Activated T-cell treated with anti-CD3 and anti-CD28 coated beads, Interleukin-2, amount 50 U/mL, for 1 hour (primary cell): ENCODE measurements around the gene OGFOD3.
"Not testable (repeated sequence)": the region's sequence is repeated elsewhere in the genome, so short reads cannot be mapped to it uniquely, and the experiment has no call there.

Experiments used
- DNase-seq: peaks from one replicate; pipeline ENCODE4 v3.0.0-alpha.2; 2020

The OGFOD3 gene

GRCh38 chr17:82386255-82386831 is 32.0 kb downstream of the OGFOD3 start:
- no peak for DNase-seq

DNA sequence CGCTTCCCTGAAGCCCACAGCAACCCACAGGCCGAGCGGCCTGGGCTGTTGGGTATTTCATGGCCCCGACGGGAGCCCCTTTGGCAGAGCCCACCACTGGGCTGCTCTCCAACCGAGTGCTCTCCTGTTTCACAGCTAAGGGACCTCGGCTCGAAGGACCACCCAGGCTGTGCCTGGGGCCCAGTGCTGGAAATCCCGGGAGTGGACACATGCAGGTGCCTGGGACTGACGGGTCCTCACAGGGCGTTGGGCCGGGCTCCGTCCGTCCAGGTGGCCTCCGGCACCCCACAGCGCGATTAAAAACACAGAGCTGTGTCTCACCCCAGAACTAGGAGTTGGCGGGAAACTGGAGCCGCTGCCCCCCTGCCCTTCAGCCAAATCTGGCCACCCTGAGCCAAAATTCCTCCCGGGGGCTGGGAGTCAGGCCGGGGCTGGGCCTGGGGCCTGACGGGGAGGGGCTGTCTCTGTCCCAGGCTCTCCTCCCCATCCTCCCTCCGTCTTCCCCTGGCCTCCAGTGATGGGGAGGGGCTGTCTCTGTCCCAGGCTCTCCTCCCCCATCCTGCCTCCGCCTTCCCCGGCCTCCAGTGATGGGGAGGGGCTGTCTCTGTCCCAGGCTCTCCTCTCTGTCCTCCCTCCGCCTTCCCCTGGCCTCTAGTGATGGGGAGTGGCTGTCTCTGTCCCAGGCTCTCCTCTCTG is 32.7 kb downstream of the OGFOD3 start:
- no peak for DNase-seq

DNA sequence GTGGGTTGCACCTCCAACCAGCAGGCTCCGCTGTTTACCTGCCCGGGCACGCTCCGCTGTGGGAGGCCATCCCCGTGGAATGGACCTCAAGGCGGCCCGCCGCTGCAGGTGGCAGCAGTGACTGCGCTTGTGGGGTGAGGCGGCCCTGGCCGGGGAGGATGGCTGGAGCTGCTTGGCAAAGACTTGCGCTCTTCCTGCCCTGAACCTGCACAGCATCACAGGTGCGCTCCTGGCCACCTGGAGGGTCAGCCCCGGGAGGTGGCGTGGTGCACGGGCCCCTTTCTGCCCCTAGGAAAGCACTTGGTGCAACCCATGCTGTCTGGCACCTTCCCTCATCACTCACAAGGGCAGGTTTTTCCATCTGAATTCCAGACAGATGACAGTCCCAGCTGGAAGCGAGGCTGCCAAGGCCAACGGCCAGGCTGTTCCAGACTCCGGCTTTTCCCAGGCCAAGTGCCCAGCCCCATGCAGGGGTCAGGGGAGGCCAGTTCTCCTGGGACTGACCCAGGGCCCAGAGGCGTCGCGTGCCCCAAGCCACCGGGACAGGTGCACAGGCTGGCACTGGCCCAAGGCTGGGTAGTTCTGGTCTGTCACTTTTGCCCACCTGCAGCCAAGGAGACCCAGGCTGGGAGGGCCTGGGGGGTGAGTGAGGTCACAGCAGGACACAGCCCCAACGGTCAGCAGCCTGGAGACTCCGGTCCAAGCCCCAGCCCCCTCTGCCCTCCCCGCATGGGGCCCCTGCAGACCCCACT is 33.5 kb downstream of the OGFOD3 start:
- no peak for DNase-seq

DNA sequence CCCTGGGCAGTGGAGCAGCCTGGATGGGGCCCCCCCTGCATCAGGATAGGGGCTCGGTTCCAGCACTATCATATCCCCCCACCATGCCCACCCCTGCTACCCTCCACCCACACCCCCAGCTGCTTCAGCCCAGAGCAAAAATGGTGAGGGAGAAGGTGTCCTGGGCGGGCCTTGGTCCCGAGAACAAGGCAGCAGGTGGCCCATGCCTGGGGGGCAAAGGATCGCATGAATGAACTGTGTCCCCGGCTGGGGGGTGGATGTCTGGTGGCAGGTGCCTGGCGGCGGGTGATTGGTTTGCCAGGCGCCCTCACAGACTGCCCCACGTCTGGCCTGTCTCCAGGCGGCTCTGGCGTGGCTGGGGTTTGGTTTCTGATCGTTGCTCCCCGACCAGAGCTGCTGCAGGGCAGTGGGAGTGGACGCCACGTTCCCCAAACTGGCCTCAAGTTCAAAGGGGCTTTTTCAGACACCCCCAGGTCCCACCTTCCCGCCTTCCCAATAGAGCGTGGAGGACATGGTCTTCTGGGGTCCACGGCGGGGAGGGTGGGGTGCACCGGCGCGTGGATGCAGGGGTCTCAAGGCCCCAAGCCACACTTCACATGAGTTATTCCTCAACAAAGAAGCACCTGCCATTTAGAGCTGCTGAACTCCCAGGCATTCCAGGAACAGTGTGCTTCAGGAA is 34.2 kb downstream of the OGFOD3 start:
- DNase-seq: no peak

GRCh38 chr17:82383411-82383810 is 35.0 kb downstream of the OGFOD3 start:
- DNase-seq: no peak

DNA sequence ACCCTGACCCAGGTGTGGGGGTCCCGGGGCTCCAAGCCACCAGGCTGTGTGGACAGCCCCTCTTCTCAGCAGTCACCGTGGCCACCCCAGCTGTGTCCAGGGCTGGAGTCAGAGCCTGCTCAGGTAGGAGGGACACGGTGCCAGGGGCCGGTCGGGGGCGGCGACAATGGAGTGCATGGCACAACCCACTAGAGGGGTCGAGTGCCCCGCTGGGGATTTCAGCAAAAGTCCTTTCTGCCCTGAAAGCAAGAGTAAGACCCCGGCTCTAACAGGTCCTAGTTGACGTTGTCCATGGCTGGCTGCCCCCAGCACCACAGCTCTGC is 35.5 kb downstream of the OGFOD3 start:
- no peak for DNase-seq

GRCh38 chr17:82382220-82382932 is 36.0 kb downstream of the OGFOD3 start:
- not testable (repeated sequence) for DNase-seq

DNA sequence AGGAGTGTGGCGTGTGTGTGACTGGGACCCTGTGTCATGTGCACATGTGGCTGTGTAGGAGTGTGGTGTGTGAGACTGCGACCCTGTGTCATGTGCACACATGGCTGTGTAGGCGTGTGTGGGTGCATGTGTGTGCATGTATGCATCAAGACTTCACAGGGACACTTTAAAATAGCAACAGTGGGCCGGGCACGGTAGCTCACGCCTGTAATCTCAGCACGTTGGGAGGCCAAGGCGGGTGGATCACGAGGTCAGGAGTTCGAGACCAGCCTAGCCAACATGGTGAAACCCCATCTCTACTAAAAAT is 36.7 kb downstream of the OGFOD3 start:
- DNase-seq: not testable (repeated sequence)

GRCh38 chr17:82380860-82381702 is 37.3 kb downstream of the OGFOD3 start:
- DNase-seq: no peak

DNA sequence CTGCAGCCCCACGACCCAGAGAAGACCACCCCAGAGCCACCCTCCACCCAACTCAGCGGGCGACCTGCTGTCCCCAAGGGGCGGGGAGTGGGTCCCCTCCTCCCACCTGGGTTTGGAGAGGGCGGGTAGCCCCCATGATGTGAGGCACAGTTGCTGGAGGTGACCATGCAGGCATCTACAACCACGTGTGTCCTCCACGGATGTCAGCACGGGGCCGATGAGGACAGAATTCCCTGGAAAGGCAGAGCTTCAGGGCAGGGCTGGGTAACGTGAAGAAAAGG is 39.7 kb downstream of the OGFOD3 start:
- DNase-seq: no peak

- no peak for DNase-seq
Measured at GRCh38 chr17:82377924-82378740, 40.3 kb downstream of the OGFOD3 start.

DNA sequence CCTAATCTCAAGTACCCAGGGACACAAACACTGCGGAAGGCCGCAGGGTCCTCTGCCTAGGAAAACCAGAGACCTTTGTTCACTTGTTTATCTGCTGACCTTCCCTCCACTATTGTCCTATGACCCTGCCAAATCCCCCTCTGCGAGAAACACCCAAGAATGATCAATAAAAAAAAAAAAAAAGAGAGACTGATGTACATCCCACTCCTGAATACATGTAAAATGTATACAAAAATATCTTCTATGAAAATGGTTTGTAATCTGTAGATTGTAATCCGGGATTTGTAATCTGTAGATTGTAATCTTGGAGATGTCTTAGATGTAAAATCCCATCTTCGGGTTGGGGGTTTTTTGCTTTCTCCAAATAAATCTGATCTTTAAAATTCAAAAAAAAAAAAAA is 41.1 kb downstream of the OGFOD3 start:
- not testable (repeated sequence) for DNase-seq

DNA sequence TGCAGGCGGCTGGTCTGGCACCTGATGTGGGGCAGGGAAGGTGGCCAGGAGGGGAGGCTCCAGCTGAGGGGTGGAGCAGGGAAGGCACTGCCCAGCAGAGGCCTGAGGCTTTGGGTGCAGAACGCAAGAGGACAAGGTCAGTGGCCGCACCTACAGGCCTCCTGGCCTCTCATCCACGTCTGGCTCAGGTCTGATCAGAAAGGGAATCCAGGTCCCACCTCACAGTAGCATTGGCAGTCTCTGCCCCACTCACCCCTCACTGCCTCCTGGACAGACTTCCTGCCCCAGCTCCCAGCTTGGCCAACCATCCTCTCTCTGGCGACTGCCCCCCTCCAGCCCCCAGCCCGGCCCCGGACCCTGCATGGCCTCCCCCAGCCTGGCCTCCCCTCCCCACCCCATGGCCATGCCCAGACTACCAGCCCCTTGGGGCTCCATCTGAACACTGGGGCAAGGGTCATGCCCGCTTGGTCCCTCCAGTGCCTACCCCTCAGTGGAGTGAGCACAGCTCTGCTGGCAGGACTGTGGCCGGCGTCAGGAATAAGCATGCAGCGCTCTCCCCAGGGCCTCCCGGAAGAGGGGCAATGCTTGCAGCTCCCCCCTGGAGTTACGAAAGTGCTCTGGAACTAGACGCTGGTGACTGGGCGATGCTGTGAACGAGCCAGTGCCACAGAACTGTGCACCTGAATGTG is 42.2 kb downstream of the OGFOD3 start:
- DNase-seq: no peak

DNA sequence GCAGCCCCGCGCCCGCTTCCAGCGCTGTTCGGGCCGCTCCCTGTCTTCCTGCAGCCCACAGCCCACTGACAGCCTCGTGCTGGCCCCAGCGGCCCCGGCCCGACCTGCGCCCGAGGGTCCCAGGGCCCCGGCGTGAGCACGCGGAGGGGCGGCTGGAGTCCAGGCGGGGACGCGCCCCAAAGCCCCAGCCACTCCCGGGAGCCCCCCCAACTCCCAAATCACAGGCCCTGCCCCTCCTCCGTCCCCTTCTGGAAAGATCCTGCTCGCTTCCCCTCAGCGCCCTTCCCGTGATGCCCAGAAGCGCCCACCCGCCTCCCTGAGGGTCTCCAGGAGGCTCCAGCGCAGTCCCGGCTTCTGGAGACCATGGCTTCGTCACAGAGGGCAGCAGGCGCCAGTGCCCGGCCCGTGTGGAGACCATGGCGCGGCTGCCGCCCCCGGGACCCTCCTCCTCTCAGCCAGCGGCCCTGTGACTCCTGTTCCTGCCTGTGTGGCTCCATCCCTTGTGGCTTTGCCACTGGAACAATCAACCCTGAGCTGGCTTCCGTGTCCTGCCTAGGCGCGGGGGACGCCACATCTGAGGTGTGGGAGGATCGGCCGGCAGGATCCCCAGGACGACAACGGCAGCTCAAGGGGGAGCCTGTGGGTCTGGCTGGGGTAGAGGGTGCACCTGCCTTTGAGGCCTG is 42.9 kb downstream of the OGFOD3 start:
- no peak for DNase-seq

- DNase-seq: no peak
Measured at GRCh38 chr17:82374626-82375331, 43.6 kb downstream of the OGFOD3 start.

GRCh38 chr17:82373731-82374625 is 44.4 kb downstream of the OGFOD3 start:
- DNase-seq: no peak

- not testable (repeated sequence) for DNase-seq
Measured at GRCh38 chr17:82373072-82373452, 45.3 kb downstream of the OGFOD3 start.

GRCh38 chr17:82372249-82373071 is 45.9 kb downstream of the OGFOD3 start:
- no peak for DNase-seq
